PC-3 (cell line): ENCODE data around the gene DMRT1. TPM values are rescaled to one million over a fixed set of nuclear protein-coding genes. Genes with fewer than 3 reads are reported as not detected.

ENCODE experiments used
- ATAC-seq: fragments of 200-7000 bp; cut with Tn5 transposase; 2 replicates; pipeline ENCODE4 v1.9.1; 2020; ENCODE audit warnings: mild to moderate bottlenecking, moderate library complexity
- BruUV-seq: library from RNA; stranded (reverse); fragments of 400-500 nt; replicated peaks from 2 replicates; lab custom pipeline; 2021; lab: Mats Ljungman, UMichigan
- CTCF ChIA-PET: fragments of 300-600 bp; sonication (Branson Sonifier 250); formaldehyde crosslinking; loops from one replicate; lab custom pipeline; 2022; ENCODE audit warnings: antibody characterized with exemption; lab: Charles Lee
- POLR2A ChIA-PET: fragments of 300-600 bp; sonication (Branson Sonifier 250); formaldehyde crosslinking; loops from one replicate; lab custom pipeline; 2022; ENCODE audit warnings: antibody characterized with exemption; ENCODE audit not compliant: unreplicated experiment; lab: Charles Lee
- DNase-seq: peaks from one replicate; pipeline ENCODE4 v3.0.0-alpha.2; 2015
- H2AFZ ChIP-seq: fragments of 300-600 bp; sonication (generic); 2 replicates; pipeline ENCODE4 v1.6.0; 2016; ENCODE audit warnings: antibody characterized with exemption, low read length
- H3F3A ChIP-seq: fragments of 300-600 bp; sonication (generic); one replicate; pipeline ENCODE4 v1.6.0; 2017; ENCODE audit warnings: antibody characterized with exemption, low read length, control low read depth, mild to moderate bottlenecking; ENCODE audit not compliant: unreplicated experiment
- H3K27ac ChIP-seq: fragments of 300-600 bp; sonication (generic); 2 replicates; pipeline ENCODE4 v1.5.1; 2016; ENCODE audit warnings: mild to moderate bottlenecking, low read length
- H3K27me3 ChIP-seq: fragments of 300-600 bp; sonication (generic); 2 replicates; pipeline ENCODE4 v1.6.1; 2016; ENCODE audit warnings: low read length, mixed read lengths
- H3K36me3 ChIP-seq: fragments of 300-600 bp; sonication (generic); 2 replicates; pipeline ENCODE4 v1.6.1; 2016; ENCODE audit warnings: low read depth, mixed run types, low read length, mixed read lengths
- H3K4me1 ChIP-seq: fragments of 300-600 bp; sonication (generic); 2 replicates; pipeline ENCODE4 v1.5.1; 2016; ENCODE audit warnings: low read length; ENCODE audit not compliant: insufficient read depth
- H3K4me2 ChIP-seq: fragments of 300-600 bp; sonication (generic); 2 replicates; pipeline ENCODE4 v1.6.0; 2016; ENCODE audit warnings: low read length
- H3K4me3 ChIP-seq: fragments of 300-600 bp; sonication (generic); 2 replicates; pipeline ENCODE4 v1.5.1; 2016; ENCODE audit warnings: mild to moderate bottlenecking, low read length, mixed read lengths
- H3K79me2 ChIP-seq: fragments of 300-600 bp; sonication (generic); 2 replicates; pipeline ENCODE4 v1.6.1; 2017; ENCODE audit warnings: low read length, mixed read lengths
- H3K9ac ChIP-seq: fragments of 300-600 bp; sonication (generic); 2 replicates; pipeline ENCODE4 v1.6.0; 2016; ENCODE audit warnings: mild to moderate bottlenecking, low read length
- H3K9me2 ChIP-seq: fragments of 300-600 bp; sonication (generic); replicated peaks from 2 replicates; pipeline ENCODE4 v1.6.1; 2016; ENCODE audit warnings: mixed run types, low read length, mixed read lengths
- H3K9me3 ChIP-seq: fragments of 300-600 bp; sonication (generic); 2 replicates; pipeline ENCODE4 v1.6.1; 2016; ENCODE audit warnings: low read length, mixed read lengths
- H4K20me1 ChIP-seq: fragments of 300-600 bp; sonication (generic); 2 replicates; pipeline ENCODE4 v1.6.1; 2016; ENCODE audit warnings: low read length, mixed read lengths
- EZH2 ChIP-seq: fragments of 300-600 bp; sonication (generic); IDR thresholded peaks from one replicate; pipeline ENCODE4 v1.6.1; 2017; ENCODE audit warnings: antibody characterized with exemption, mild to moderate bottlenecking, low read length; ENCODE audit not compliant: unreplicated experiment
- EZH2phosphoT487 ChIP-seq: fragments of 300-600 bp; sonication (generic); IDR thresholded peaks from 2 replicates; pipeline ENCODE4 v1.6.1; 2018; ENCODE audit warnings: mild to moderate bottlenecking, antibody characterized with exemption, low read length, borderline replicate concordance
- intact Hi-C: fragments of 100-400 bp; cut with micrococcal nuclease; formaldehyde crosslinking; loops from 2 replicates; pipeline ENCODE4 v1.9.0; 2023
- total RNA-seq: library from RNA; depleted of rRNA; stranded (reverse); fragments of >200 nt; gene quantifications from 2 replicates; pipeline ENCODE4 v1.2.3, GENCODE V29; 2014
- TF ChIP-seq, protein P1 (sequence below): fragments of 300-600 bp; sonication (generic); conservative IDR thresholded peaks from 2 replicates; pipeline ENCODE4 v1.5.1; 2017; ENCODE audit warnings: antibody characterized with exemption, low read depth, mild to moderate bottlenecking, low read length

The DMRT1 gene
- total RNA-seq, 1 experiment from 2014 or later = 0.04 TPM

GRCh38 chr9:847505-847904 is 6.0 kb downstream of the DMRT1 start:
- ATAC-seq (no peak), DNase-seq (no peak)
- Histone ChIP-seq H3K9ac (no peak overlapping the region), H3K4me3 (no peak overlapping the region), H3K4me1 (peaks cover 7% of the 10 kb centered on the region; the same call in 1 of the 2 replicates), H3K27me3 (0 out of 2 replicates have a peak, but pooled peaks cover 6% of the 10 kb centered on the region), H3F3A (no peaks in the 10 kb centered on the region), H3K27ac (no peak overlapping the region), H3K79me2 (no peaks in the 10 kb centered on the region), H3K4me2 (no peak overlapping the region), H3K9me3 (no peaks in the 10 kb centered on the region), H3K36me3 (no peaks in the 10 kb centered on the region), H4K20me1 (no peaks in the 10 kb centered on the region), H3K9me2 (no peaks in the 10 kb centered on the region), H2AFZ (no peak overlapping the region)
- intact Hi-C loops = no loop called here
- CTCF ChIA-PET = no interaction called here
- no TSS peak for BruUV-seq
- TF ChIP-seq, protein P1, sequence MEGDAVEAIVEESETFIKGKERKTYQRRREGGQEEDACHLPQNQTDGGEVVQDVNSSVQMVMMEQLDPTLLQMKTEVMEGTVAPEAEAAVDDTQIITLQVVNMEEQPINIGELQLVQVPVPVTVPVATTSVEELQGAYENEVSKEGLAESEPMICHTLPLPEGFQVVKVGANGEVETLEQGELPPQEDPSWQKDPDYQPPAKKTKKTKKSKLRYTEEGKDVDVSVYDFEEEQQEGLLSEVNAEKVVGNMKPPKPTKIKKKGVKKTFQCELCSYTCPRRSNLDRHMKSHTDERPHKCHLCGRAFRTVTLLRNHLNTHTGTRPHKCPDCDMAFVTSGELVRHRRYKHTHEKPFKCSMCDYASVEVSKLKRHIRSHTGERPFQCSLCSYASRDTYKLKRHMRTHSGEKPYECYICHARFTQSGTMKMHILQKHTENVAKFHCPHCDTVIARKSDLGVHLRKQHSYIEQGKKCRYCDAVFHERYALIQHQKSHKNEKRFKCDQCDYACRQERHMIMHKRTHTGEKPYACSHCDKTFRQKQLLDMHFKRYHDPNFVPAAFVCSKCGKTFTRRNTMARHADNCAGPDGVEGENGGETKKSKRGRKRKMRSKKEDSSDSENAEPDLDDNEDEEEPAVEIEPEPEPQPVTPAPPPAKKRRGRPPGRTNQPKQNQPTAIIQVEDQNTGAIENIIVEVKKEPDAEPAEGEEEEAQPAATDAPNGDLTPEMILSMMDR = no peak
- TF ChIP-seq EZH2phosphoT487 (no peak), EZH2 (no peak)
- POLR2A ChIA-PET = no interaction called here

DNA sequence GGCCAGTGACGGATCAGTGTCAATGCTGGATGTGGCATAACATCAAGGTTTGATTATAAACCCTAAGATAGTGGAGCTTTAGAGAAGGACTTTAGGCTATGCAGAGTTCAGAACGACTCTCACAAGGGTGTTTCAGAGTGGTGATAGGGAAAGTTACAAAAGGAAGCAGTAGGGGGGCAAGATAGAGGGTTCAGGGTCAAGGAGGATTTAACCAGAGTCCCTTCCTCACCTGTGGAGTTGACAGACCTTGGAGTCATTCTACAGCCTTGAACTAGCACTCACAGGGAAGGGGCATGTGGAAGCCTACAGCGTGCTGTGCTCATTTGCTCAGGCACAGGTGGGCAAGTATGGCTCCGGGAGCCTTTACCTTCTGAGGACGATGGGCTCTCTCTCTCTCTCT is 7.9 kb downstream of the DMRT1 start:
- no peaks in the 10 kb centered on the region for H4K20me1 ChIP-seq
- no peak overlapping the region for H3K4me3 ChIP-seq
- no peak overlapping the region for H3K27ac ChIP-seq
- H3K9ac ChIP-seq = no peak overlapping the region
- no peaks in the 10 kb centered on the region for H3K27me3 ChIP-seq
- H3F3A ChIP-seq = no peaks in the 10 kb centered on the region
- no peaks in the 10 kb centered on the region for H3K79me2 ChIP-seq
- TF ChIP-seq EZH2phosphoT487 (no peak), EZH2 (no peak)
- TF ChIP-seq, protein P1 = no peak
- no peaks in the 10 kb centered on the region for H3K9me2 ChIP-seq
- H3K9me3 ChIP-seq = no peaks in the 10 kb centered on the region
- CTCF ChIA-PET = no interaction called here
- POLR2A ChIA-PET = no interaction called here
- no peaks in the 10 kb centered on the region for H3K36me3 ChIP-seq
- no peak overlapping the region for H3K4me2 ChIP-seq
- peaks cover 7% of the 10 kb centered on the region; the same call in 1 of the 2 replicates for H3K4me1 ChIP-seq
- no TSS peak for BruUV-seq
- no peak for DNase-seq
- no peak for ATAC-seq
- intact Hi-C loops = no loop called here
- no peak overlapping the region for H2AFZ ChIP-seq

GRCh38 chr9:852539-852938 is 11.0 kb downstream of the DMRT1 start:
- H3K9me3 ChIP-seq = no peaks in the 10 kb centered on the region
- CTCF ChIA-PET = no interaction called here
- POLR2A ChIA-PET = no interaction called here
- no peaks in the 10 kb centered on the region for H3K9me2 ChIP-seq
- no TSS peak for BruUV-seq
- no peaks in the 10 kb centered on the region for H3F3A ChIP-seq
- H3K4me1 ChIP-seq = no peaks in the 10 kb centered on the region
- no peak overlapping the region for H3K4me2 ChIP-seq
- no peaks in the 10 kb centered on the region for H4K20me1 ChIP-seq
- no peaks in the 10 kb centered on the region for H3K36me3 ChIP-seq
- intact Hi-C loops = no loop called here
- ATAC-seq (no peak), DNase-seq (no peak)
- no peak overlapping the region for H3K9ac ChIP-seq
- no peaks in the 10 kb centered on the region for H3K79me2 ChIP-seq
- no peak overlapping the region for H2AFZ ChIP-seq
- TF ChIP-seq EZH2phosphoT487 (no peak), EZH2 (no peak)
- TF ChIP-seq, protein P1 = no peak
- H3K27me3 ChIP-seq = no peaks in the 10 kb centered on the region
- H3K4me3 ChIP-seq = no peak overlapping the region
- no peak overlapping the region for H3K27ac ChIP-seq
